Esophagus squamous epithelium (tissue), 5 donors: Measurements from ENCODE around the gene AFF3. TPM values are rescaled to one million over a fixed set of nuclear protein-coding genes. Genes with fewer than 3 reads are reported as not detected.

Experiments used
- DNase-seq: peaks from one replicate; lab custom pipeline; 2025; lab: John Stamatoyannopoulos, UW
- H3K27ac ChIP-seq, 4 donors: fragments of 200-600 bp; sonication (generic); one replicate each; pipeline ENCODE4 v1.5.1; 2016 to 2019; ENCODE audit warnings: mild to moderate bottlenecking in 1 of 4
- H3K27me3 ChIP-seq, 4 donors: fragments of 200-600 bp; sonication (generic); 1 replicate in 3 of 4; 2 replicates in 1 of 4; pipeline versions ENCODE4 v1.5.1 to v1.6.0; 2017 to 2021; ENCODE audit warnings: antibody characterized with exemption in 1 of 4
- H3K36me3 ChIP-seq, 3 donors: fragments of 200-600 bp; sonication (generic); one replicate each; pipeline ENCODE4 v1.5.1; 2016 to 2019
- H3K4me1 ChIP-seq, 3 donors: fragments of 200-600 bp; sonication (generic); one replicate each; pipeline ENCODE4 v1.5.1; 2017 to 2019
- H3K4me3 ChIP-seq, 4 donors: fragments of 200-600 bp; sonication (generic); 1 replicate in 3 of 4; 2 replicates in 1 of 4; pipeline ENCODE4 v1.5.1; 2016 to 2019; ENCODE audit warnings: mild to moderate bottlenecking in 2 of 4, moderate library complexity in 1 of 4
- H3K9me3 ChIP-seq, 3 donors: fragments of 200-600 bp; sonication (generic); one replicate each; pipeline ENCODE4 v1.5.1; 2016 to 2019
- CTCF ChIP-seq, 6 experiments: fragments of 450-650 bp in 4 of 6; fragments of 200-600 bp in 2 of 6; sonication (generic) in 2 of 6; IDR thresholded peaks; one replicate each; pipeline ENCODE4 v1.5.1; 2016 to 2019; ENCODE audit warnings: antibody characterized with exemption in 6 of 6, mild to moderate bottlenecking in 4 of 6, moderate library complexity in 4 of 6
- POLR2A ChIP-seq, 4 donors: fragments of 450-650 bp; IDR thresholded peaks; one replicate each; pipeline ENCODE4 v1.6.1; 2017; ENCODE audit warnings: antibody characterized with exemption in 4 of 4, mild to moderate bottlenecking in 4 of 4, moderate library complexity in 3 of 4
- WGBS, 2 donors: methylation state at CpG; one replicate each; pipeline ENCODE4 v1.1.5; 2018; 5-methylcytosine and 5-hydroxymethylcytosine counted together
- intact Hi-C: fragments of 100-400 bp; cut with DNase I; formaldehyde crosslinking; loops from one replicate; pipeline ENCODE4 v1.15.0; 2022
- total RNA-seq, 4 donors: library from RNA; depleted of rRNA; stranded (reverse); fragments of >200 nt; gene quantifications; one replicate each; pipeline ENCODE4 v1.1.0, GENCODE V29; 2016
- donor health status: DM: yes; HTN: yes; CAD: no.

AFF3 gene
- total RNA-seq, 4 donors from 2014 or later: 1.2 to 9.7 (median 3.8) TPM

- intact Hi-C loops: no loop called here
- Histone ChIP-seq H3K4me1 (no peaks in the 10 kb centered on the region), H3K36me3 (no peaks in the 10 kb centered on the region), H3K27me3 (no peaks in the 10 kb centered on the region), H3K9me3 (no peaks in the 10 kb centered on the region), H3K27ac (no peak overlapping the region), H3K4me3 (no peak overlapping the region)
- 44 to 71% methylated on average over 1 of the region's 1 CpG for WGBS, 2 donors
- DNase-seq: no peak
- TF ChIP-seq POLR2A (IDR thresholded peaks at IDR 0.05) (no peak), CTCF (IDR thresholded peaks at IDR 0.05) (no peak)
Observed at GRCh38 chr2:99756059-99756458, 386.3 kb downstream of the AFF3 start.

GRCh38 chr2:99754210-99754609 lies 388.2 kb downstream of the AFF3 start:
- H3K4me3 ChIP-seq: no peak overlapping the region
- no peaks in the 10 kb centered on the region for H3K36me3 ChIP-seq
- H3K27ac ChIP-seq: no peak overlapping the region
- DNase-seq: no peak
- WGBS, 2 donors: 44 to 51% methylated on average over 4 of the region's 4 CpGs
- no peaks in the 10 kb centered on the region for H3K27me3 ChIP-seq
- H3K4me1 ChIP-seq: no peaks in the 10 kb centered on the region
- TF ChIP-seq CTCF (IDR thresholded peaks at IDR 0.05) (no peak), POLR2A (IDR thresholded peaks at IDR 0.05) (no peak)
- intact Hi-C loops: no loop called here
- H3K9me3 ChIP-seq: no peaks in the 10 kb centered on the region

- no peak overlapping the region for H3K4me3 ChIP-seq
- WGBS, 2 donors: 70 to 77% methylated on average over 7 to 8 of the region's 8 CpGs
- no peaks in the 10 kb centered on the region for H3K27me3 ChIP-seq
- no peak overlapping the region for H3K27ac ChIP-seq
- no peaks in the 10 kb centered on the region for H3K36me3 ChIP-seq
- no peak for DNase-seq
- intact Hi-C loops: no loop called here
- TF ChIP-seq CTCF (IDR thresholded peaks at IDR 0.05) (no peak), POLR2A (IDR thresholded peaks at IDR 0.05) (no peak)
- no peaks in the 10 kb centered on the region for H3K9me3 ChIP-seq
- no peaks in the 10 kb centered on the region for H3K4me1 ChIP-seq
Observed at GRCh38 chr2:99753505-99753904, 388.9 kb downstream of the AFF3 start.

GRCh38 chr2:99748344-99748743 lies 394.0 kb downstream of the AFF3 start:
- intact Hi-C loops: no loop called here
- H3K36me3 ChIP-seq: no peaks in the 10 kb centered on the region
- no peaks in the 10 kb centered on the region for H3K27me3 ChIP-seq
- no peaks in the 10 kb centered on the region for H3K9me3 ChIP-seq
- no peak overlapping the region for H3K27ac ChIP-seq
- no peak overlapping the region for H3K4me3 ChIP-seq
- no peak for DNase-seq
- H3K4me1 ChIP-seq: no peaks in the 10 kb centered on the region
- TF ChIP-seq POLR2A (IDR thresholded peaks at IDR 0.05) (no peak), CTCF (IDR thresholded peaks at IDR 0.05) (no peak)
- WGBS, 2 donors: 37 to 50% methylated on average over 2 of the region's 2 CpGs

GRCh38 chr2:99747842-99748241 lies 394.5 kb downstream of the AFF3 start:
- Histone ChIP-seq H3K27ac (no peak overlapping the region), H3K9me3 (no peaks in the 10 kb centered on the region), H3K4me3 (no peak overlapping the region), H3K27me3 (no peaks in the 10 kb centered on the region), H3K36me3 (no peaks in the 10 kb centered on the region), H3K4me1 (no peaks in the 10 kb centered on the region)
- WGBS, 2 donors: 78 to 90% methylated on average over 2 to 3 of the region's 3 CpGs
- no peak for DNase-seq
- no peak for TF ChIP-seq POLR2A (IDR thresholded peaks at IDR 0.05)
- no peak for TF ChIP-seq CTCF (IDR thresholded peaks at IDR 0.05)
- intact Hi-C loops: no loop called here
